RWPE2 (cell line): ENCODE measurements around the gene WDR64.

ENCODE experiments used
- ATAC-seq: fragments of 200-7000 bp; cut with Tn5 transposase; 3 replicates; pipeline ENCODE4 v1.9.1; 2021; ENCODE audit warnings: low read depth
- DNase-seq: peaks from one replicate; pipeline ENCODE4 v3.0.0-alpha.2; 2020; ENCODE audit warnings: low spot score
- H3K27ac ChIP-seq: fragments of 450-650 bp; 2 replicates; pipeline ENCODE4 v1.5.1; 2017; ENCODE audit warnings: mild to moderate bottlenecking; ENCODE audit not compliant: poor library complexity, severe bottlenecking
- H3K27me3 ChIP-seq: fragments of 250-450 bp; sonication (Bioruptor Pico); 2 replicates; pipeline ENCODE4 v1.5.1; 2021; ENCODE audit warnings: mild to moderate bottlenecking, moderate library complexity; ENCODE audit not compliant: insufficient read depth, poor library complexity, severe bottlenecking
- H3K36me3 ChIP-seq: fragments of 250-450 bp; sonication (Bioruptor Pico); 2 replicates; pipeline ENCODE4 v1.5.1; 2020; ENCODE audit warnings: low read depth, mild to moderate bottlenecking, moderate library complexity
- H3K4me1 ChIP-seq: fragments of 250-450 bp; sonication (Bioruptor Pico); 2 replicates; pipeline ENCODE4 v1.5.1; 2021; ENCODE audit warnings: mild to moderate bottlenecking, moderate library complexity; ENCODE audit not compliant: insufficient read depth, poor library complexity, severe bottlenecking
- H3K4me3 ChIP-seq: fragments of 250-450 bp; sonication (Bioruptor Pico); 2 replicates; pipeline ENCODE4 v1.5.1; 2021; ENCODE audit warnings: mild to moderate bottlenecking, moderate library complexity; ENCODE audit not compliant: severe bottlenecking
- H3K9me3 ChIP-seq: fragments of 250-450 bp; sonication (Bioruptor Pico); 2 replicates; pipeline ENCODE4 v1.5.1; 2021; ENCODE audit warnings: mild to moderate bottlenecking, moderate library complexity; ENCODE audit not compliant: severe bottlenecking
- TF ChIP-seq, protein P1 (sequence below): fragments of 450-650 bp; IDR thresholded peaks from one replicate; pipeline ENCODE4 v1.5.1; 2017; ENCODE audit warnings: mild to moderate bottlenecking, moderate library complexity; ENCODE audit not compliant: poor library complexity, severe bottlenecking

WDR64 gene

DNA sequence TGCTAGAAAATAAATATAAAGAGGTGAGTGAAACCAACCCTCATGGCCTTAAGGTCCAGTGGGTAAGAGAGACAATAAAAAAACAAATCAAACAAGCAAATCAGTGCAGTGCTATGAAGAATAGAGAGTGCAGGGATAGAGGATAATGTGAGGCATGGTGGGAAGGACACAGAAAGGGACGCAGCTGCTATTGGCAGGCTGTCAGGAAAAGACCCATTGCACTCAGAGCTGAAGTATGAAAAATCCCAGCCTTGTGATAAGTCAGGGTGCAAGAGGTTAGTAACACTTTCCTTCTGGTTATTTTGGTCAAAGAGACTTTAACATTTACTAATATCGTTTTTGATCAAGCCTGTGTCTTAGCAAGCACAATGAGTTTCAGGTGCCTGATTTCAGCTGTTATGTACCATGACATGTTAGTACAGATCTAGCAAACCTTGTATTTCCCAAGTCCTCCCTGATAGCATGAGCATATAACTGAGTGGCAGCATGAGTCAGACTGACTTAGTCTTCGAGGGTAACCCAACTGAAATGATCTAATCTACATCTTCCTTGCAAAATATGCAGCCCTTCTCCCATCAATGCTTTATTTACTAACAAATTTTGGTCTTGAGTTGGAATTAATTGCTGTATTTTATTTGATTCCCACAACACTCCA, 43.6 kb upstream of the WDR64 start:
- ATAC-seq = peak; percentile 82
- H3K27ac ChIP-seq = peak overlapping the region; percentile 87
- peaks cover 58% of the 10 kb centered on the region for H3K4me1 ChIP-seq

DNA sequence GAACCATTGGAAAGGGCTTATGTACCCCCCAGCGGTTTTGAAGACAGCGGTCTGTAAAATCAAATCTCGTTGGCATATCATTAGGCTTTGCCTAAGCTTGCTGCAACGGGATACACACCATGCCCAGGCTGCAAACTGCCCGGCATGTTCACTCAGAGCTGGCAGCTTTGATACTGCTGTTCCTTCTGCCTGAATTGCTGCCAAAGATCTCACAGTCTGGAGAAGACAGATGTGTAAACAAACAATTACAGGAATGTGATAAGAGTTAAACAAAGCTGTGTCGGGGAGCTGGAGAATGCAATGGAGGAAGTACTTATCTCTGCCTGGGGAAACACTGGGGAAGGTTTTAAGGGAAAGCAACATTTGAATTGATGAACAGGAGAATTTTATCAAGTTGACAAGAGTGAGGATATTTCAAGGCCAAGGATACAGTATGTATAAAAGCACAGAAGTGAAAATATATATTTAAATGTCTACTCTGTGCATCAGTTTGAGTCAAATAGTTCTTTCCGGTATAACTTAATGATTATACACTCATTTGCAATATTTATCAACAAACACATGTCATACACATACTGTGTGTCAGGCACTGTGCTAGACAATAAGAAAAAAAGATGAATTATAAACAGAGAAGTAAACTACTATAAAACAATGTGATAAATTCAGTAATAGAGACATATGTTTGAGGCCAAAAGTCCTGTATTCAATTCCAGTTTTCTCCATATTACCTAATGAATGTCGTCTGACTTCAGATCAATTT, 41.8 kb upstream of the WDR64 start:
- Histone ChIP-seq H3K4me3 (no peak overlapping the region), H3K27ac (peak overlapping the region; percentile 25), H3K36me3 (no peaks in the 10 kb centered on the region), H3K4me1 (peaks cover 57% of the 10 kb centered on the region), H3K9me3 (no peaks in the 10 kb centered on the region), H3K27me3 (no peaks in the 10 kb centered on the region)
- ATAC-seq (no peak), DNase-seq (no peak)
- TF ChIP-seq, protein P1, sequence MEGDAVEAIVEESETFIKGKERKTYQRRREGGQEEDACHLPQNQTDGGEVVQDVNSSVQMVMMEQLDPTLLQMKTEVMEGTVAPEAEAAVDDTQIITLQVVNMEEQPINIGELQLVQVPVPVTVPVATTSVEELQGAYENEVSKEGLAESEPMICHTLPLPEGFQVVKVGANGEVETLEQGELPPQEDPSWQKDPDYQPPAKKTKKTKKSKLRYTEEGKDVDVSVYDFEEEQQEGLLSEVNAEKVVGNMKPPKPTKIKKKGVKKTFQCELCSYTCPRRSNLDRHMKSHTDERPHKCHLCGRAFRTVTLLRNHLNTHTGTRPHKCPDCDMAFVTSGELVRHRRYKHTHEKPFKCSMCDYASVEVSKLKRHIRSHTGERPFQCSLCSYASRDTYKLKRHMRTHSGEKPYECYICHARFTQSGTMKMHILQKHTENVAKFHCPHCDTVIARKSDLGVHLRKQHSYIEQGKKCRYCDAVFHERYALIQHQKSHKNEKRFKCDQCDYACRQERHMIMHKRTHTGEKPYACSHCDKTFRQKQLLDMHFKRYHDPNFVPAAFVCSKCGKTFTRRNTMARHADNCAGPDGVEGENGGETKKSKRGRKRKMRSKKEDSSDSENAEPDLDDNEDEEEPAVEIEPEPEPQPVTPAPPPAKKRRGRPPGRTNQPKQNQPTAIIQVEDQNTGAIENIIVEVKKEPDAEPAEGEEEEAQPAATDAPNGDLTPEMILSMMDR = no peak

More for the DNA sequence above, 43.6 kb upstream of the WDR64 start:
- DNase-seq = no peak
- TF ChIP-seq, protein P1 = no peak
- Histone ChIP-seq H3K27me3 (no peaks in the 10 kb centered on the region), H3K4me3 (no peak overlapping the region), H3K9me3 (no peaks in the 10 kb centered on the region), H3K36me3 (no peaks in the 10 kb centered on the region)

DNA sequence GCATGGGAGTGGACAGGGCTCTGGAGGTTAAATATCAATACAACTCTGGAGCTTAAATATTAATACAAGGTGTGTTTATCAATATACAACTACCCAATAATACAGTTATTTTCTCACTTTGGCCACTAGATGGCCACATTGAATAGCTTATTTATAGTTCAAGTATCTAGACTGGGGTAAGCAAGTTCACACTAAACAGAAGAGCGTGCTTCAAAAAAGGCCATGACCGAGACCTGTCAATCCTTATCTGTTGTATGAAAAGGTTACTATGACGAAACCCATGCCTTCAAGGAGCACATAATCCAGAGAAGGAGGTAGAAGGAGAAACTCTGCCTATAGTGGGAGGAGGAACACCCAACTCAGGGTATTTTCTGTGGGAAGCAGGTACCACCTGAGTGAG, 41.0 kb upstream of the WDR64 start:
- peaks cover 49% of the 10 kb centered on the region for H3K4me1 ChIP-seq
- H3K27ac ChIP-seq = peak overlapping the region; percentile 41
- ATAC-seq = peak; percentile 22; the same call in 2 of the 3 replicates
- no peak for DNase-seq
- no peaks in the 10 kb centered on the region for H3K27me3 ChIP-seq
- no peaks in the 10 kb centered on the region for H3K9me3 ChIP-seq
- H3K4me3 ChIP-seq = no peak overlapping the region
- TF ChIP-seq, protein P1 = peak; percentile 66
- no peaks in the 10 kb centered on the region for H3K36me3 ChIP-seq

DNA sequence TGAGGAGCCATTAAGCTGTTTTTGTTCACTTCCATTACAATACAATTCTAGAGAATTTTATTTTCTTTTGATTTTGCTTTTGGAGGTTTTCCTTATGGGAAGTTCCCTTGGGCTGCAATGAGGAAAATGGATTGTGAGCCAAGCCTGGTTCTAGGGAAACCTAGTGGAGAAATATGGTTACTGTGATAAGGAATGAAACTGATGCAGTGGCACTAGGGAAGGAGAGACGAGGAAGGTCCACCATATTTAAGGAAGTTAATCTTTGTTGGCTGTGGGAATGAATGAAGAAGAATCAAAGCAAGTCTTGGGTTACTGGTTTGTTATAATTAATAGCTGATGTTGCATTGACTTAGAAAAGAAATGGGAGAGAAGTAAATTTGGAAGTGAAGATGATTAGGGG, 40.3 kb upstream of the WDR64 start:
- H3K9me3 ChIP-seq = no peaks in the 10 kb centered on the region
- no peak overlapping the region for H3K4me3 ChIP-seq
- ATAC-seq (no peak), DNase-seq (no peak)
- H3K36me3 ChIP-seq = no peaks in the 10 kb centered on the region
- H3K27ac ChIP-seq = peak overlapping the region; percentile 41
- H3K4me1 ChIP-seq = peaks cover 42% of the 10 kb centered on the region
- TF ChIP-seq, protein P1 = no peak
- H3K27me3 ChIP-seq = no peaks in the 10 kb centered on the region
